Kidney glomerular epithelial cell (primary cell): Measurements from ENCODE around the gene KCNQ1.

ENCODE experiments used
- DNase-seq: peaks from one replicate; lab custom pipeline; 2025; lab: John Stamatoyannopoulos, UW

KCNQ1 gene

GRCh38 chr11:2550606-2550970 is 105.8 kb downstream of the KCNQ1 start:
- DNase-seq = no peak

- DNase-seq = no peak
Measured at GRCh38 chr11:2551131-2551530, 106.3 kb downstream of the KCNQ1 start.

GRCh38 chr11:2552210-2552609 is 107.4 kb downstream of the KCNQ1 start:
- DNase-seq = no peak

GRCh38 chr11:2553198-2553597 is 108.4 kb downstream of the KCNQ1 start:
- no peak for DNase-seq

GRCh38 chr11:2553886-2554285 is 109.1 kb downstream of the KCNQ1 start:
- no peak for DNase-seq

- no peak for DNase-seq
Measured at GRCh38 chr11:2554338-2555207, 109.8 kb downstream of the KCNQ1 start.

GRCh38 chr11:2555336-2555735 is 110.5 kb downstream of the KCNQ1 start:
- DNase-seq = no peak

- no peak for DNase-seq
Measured at GRCh38 chr11:2555891-2556290, 111.1 kb downstream of the KCNQ1 start.

- no peak for DNase-seq
Measured at GRCh38 chr11:2557381-2557780, 112.6 kb downstream of the KCNQ1 start.

GRCh38 chr11:2558397-2558796 is 113.6 kb downstream of the KCNQ1 start:
- no peak for DNase-seq

- DNase-seq = no peak
Measured at GRCh38 chr11:2558861-2559526, 114.2 kb downstream of the KCNQ1 start.

GRCh38 chr11:2559527-2560311 is 114.9 kb downstream of the KCNQ1 start:
- DNase-seq = no peak

- no peak for DNase-seq
Measured at GRCh38 chr11:2561696-2562581, 117.1 kb downstream of the KCNQ1 start.

GRCh38 chr11:2562890-2563212 is 118.0 kb downstream of the KCNQ1 start:
- no peak for DNase-seq

GRCh38 chr11:2563213-2564007 is 118.6 kb downstream of the KCNQ1 start:
- DNase-seq = no peak

- no peak for DNase-seq
Measured at GRCh38 chr11:2564008-2564530, 119.3 kb downstream of the KCNQ1 start.

- DNase-seq = no peak
Measured at GRCh38 chr11:2564588-2565425, 120.0 kb downstream of the KCNQ1 start.

- no peak for DNase-seq
Measured at GRCh38 chr11:2565447-2566222, 120.8 kb downstream of the KCNQ1 start.
